HG02973 (cell line): ENCODE measurements around the gene DNAJA3.
A peak's percentile ranks its signal among the peaks of the same experiment; 100 is the strongest.

ENCODE experiments used
- ATAC-seq: cut with Tn5 transposase; IDR thresholded peaks from one replicate; pipeline ENCODE4 v1.9.1; 2021; ENCODE audit warnings: moderate library complexity; ENCODE audit not compliant: unreplicated experiment

DNAJA3 gene

GRCh38 chr16:4425378-4426020 is at the start of gene DNAJA3:
TSS of gene DNAJA3 (plus strand) at chr16:4425868. CDS start at chr16:4425882, 14 bp downstream.
- peak; percentile 78 for ATAC-seq

- ATAC-seq = no peak
These were observed 49.4 kb upstream of the DNAJA3 start for GRCh38 chr16:4376126-4376892.

DNA sequence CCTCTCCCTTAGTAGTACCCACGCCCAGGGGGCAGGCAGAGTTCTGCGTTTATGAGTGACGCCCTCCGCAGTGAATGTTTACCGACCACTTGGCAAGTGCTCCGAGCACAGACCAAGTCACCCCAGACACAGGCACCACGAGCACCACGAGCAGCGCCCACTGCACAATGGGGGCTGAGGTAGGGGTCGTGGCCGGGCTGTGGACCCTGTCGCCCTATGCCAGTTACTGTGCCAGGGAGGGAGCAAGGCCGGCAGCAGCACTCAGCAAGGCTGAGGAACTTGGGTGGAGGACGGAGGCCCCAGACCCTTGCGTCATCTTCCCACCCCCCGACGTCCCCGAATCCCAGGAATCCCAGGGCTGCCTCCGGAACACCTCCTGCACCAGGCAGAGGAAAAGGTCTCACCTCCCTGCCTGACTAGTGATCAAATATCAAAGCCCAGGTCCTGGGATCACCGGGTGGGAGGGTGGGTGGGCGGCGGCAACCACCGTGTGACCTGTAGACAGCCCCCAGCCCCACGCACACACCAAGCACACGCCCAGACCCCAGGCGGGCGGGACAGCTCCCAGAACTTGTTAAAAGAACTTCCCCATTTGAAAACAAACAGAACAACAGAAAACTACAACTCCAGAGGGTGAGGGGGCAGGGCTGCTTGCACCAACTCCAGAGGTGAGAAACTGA is 48.6 kb upstream of the DNAJA3 start:
- ATAC-seq = no peak

- ATAC-seq = no peak
These were observed 48.0 kb upstream of the DNAJA3 start for GRCh38 chr16:4377573-4378154.

DNA sequence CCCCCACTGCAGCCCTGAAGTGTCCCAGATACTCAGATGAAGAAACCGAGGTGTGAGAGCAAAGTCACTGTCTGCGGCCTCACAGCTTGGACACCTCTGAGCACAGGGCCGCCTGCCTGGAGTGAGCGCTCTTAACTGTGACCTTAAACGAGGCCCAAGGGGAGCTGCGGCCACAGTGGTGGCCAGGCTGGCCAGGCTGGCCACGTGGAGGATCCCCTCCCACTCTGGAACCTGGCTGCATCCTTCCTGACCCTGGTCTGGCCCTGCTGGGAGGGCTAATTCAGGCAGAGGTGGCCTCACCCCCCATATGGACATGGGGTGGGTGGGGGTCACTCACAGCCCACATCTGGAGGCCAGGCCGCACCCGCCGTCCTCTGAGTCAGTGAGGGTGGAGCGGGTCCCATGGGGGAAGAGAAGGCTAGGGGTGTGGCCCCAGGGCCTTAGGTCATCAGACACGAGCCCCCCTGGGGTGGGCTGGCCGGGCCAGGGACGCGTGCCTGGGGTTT is 47.5 kb upstream of the DNAJA3 start:
- no peak for ATAC-seq

DNA sequence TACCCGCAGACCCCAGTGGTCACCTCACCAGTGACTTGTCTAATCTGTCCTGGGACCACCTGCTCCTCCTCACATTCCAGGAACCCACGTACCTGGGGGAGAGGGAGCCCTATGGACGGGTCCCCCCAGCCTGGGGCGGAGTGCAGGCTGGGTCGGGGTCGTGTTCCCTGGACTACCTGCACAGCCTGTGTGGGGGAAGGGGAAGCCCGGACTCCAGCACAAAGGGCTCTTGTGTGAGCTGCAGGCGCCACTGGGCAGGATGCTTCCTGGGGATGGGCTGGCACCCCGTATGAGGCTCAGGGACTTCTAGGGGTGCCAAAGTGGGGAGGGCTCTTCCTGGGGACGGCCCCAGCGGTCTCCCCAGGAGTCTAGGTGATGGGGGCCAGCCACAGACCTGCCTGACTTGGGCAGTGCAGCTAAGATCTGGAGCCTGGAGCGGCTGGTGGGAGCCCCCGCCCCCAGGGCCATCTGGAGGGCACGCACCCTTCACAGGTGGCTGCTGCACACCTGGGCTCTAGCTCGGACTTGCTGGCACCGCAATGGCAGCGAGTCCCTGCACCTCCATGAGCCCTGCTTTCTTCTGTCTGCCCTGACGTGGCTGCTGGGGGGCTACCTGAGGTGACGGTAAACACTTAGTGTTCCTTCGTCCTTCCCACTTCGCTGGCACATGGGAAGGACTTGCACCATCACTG is 46.5 kb upstream of the DNAJA3 start:
- no peak for ATAC-seq

- no peak for ATAC-seq
These were observed 45.3 kb upstream of the DNAJA3 start for GRCh38 chr16:4380119-4381063.

DNA sequence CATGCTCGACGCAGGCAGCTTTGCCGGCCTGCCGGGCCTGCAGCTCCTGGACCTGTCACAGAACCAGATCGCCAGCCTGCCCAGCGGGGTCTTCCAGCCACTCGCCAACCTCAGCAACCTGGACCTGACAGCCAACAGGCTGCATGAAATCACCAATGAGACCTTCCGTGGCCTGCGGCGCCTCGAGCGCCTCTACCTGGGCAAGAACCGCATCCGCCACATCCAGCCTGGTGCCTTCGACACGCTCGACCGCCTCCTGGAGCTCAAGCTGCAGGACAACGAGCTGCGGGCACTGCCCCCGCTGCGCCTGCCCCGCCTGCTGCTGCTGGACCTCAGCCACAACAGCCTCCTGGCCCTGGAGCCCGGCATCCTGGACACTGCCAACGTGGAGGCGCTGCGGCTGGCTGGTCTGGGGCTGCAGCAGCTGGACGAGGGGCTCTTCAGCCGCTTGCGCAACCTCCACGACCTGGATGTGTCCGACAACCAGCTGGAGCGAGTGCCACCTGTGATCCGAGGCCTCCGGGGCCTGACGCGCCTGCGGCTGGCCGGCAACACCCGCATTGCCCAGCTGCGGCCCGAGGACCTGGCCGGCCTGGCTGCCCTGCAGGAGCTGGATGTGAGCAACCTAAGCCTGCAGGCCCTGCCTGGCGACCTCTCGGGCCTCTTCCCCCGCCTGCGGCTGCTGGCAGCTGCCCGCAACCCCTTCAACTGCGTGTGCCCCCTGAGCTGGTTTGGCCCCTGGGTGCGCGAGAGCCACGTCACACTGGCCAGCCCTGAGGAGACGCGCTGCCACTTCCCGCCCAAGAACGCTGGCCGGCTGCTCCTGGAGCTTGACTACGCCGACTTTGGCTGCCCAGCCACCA is 44.4 kb upstream of the DNAJA3 start:
- no peak for ATAC-seq

GRCh38 chr16:4381935-4382794 is 43.5 kb upstream of the DNAJA3 start:
- no peak for ATAC-seq

- ATAC-seq = no peak
These were observed 42.8 kb upstream of the DNAJA3 start for GRCh38 chr16:4382795-4383357.

- ATAC-seq = no peak
These were observed 41.9 kb upstream of the DNAJA3 start for GRCh38 chr16:4383591-4384444.

DNA sequence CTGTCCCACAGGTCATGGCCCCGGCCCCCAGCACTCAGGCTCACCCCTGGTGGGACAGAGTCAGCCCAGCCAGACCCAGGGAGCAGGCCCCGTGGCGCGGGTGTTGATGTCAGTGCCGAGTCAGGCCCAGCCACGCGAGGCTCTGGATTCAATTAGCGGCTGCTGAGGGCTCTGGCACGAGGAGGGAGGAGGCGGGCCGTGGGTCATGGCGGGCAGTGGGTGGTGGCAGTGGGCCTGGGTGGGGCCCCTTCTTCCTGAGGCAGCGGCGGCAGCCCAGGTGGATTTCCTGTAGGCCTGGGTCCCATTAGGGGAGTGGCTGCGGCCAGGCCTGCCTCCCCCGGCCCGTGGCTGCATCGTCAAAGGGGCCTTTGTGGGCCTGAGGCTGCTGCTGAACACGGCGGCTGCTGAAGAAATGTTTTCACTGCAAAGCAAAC is 41.1 kb upstream of the DNAJA3 start:
- no peak for ATAC-seq

DNA sequence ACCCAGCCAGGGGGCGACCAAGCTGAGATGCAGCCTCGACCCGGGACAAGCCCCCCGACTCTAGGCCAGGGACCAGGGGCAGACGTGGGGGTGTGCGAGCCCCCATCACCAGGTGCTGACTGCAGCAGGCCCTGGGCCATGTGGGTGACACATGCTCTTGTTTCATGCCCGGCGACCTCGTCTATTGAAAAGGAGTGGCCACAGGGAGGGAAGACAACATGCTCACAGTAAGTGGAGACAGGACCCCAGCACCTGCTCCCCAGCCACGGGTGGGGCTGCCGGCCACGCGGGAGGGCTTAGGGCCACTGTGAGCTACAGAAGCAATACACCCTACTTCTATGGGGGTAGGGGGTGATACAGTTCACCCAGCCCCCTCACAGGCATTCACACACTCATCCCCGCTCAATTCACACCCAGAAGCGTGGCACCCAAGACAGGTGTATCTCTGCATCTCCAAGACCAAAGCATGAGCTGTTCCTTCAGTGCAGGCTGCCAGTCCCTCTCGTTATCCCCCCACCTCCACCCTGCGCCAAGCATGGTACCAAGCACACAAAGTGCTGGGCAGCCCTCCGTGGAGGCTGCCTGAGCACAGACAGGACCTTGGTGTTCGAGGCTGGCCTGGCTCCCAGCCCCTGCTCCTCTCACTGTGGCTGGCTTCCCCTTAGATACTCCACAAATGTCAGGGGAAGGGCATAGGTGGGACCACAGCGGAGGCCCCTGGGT is 40.4 kb upstream of the DNAJA3 start:
- ATAC-seq = no peak

GRCh38 chr16:4385789-4386450 is 39.7 kb upstream of the DNAJA3 start:
- ATAC-seq = no peak

GRCh38 chr16:4386451-4386805 is 39.2 kb upstream of the DNAJA3 start:
- no peak for ATAC-seq
